HepG2 (cell line): Measurements from ENCODE around the gene APBB2.

Experiments used
- CC2D1A ChIP-seq: sonication (generic); formaldehyde crosslinking; IDR thresholded peaks from 2 replicates; pipeline ENCODE4 v1.8.1; 2023; ENCODE audit warnings: mild to moderate bottlenecking, missing genetic modification reagents
- CEBPZ ChIP-seq: IDR thresholded peaks from 2 replicates; pipeline ENCODE4 v1.6.1; 2012; ENCODE audit warnings: low read length, improper control_type of control experiment
- CTCF ChIP-seq: sonication (generic); formaldehyde crosslinking; IDR thresholded peaks from 2 replicates; pipeline ENCODE4 v1.5.0; 2020; ENCODE audit warnings: mild to moderate bottlenecking, missing genetic modification reagents, moderate library complexity
- ESRRA ChIP-seq: sonication (generic); formaldehyde crosslinking; IDR thresholded peaks from 2 replicates; pipeline ENCODE4 v1.5.1; 2020; ENCODE audit warnings: mild to moderate bottlenecking, low read depth, missing genetic modification reagents
- IRX3 ChIP-seq: sonication (generic); formaldehyde crosslinking; IDR thresholded peaks from 2 replicates; pipeline ENCODE4 v1.8.1; 2023; ENCODE audit warnings: mild to moderate bottlenecking, low read depth, missing genetic modification reagents, borderline replicate concordance
- JUN ChIP-seq: sonication (generic); formaldehyde crosslinking; IDR thresholded peaks from 2 replicates; pipeline ENCODE4 v1.4.0; 2020; ENCODE audit warnings: mild to moderate bottlenecking, missing genetic modification reagents
- PRMT3 ChIP-seq: sonication (generic); formaldehyde crosslinking; IDR thresholded peaks from 2 replicates; pipeline ENCODE4 v1.8.1; 2022; ENCODE audit warnings: low read depth, mild to moderate bottlenecking, moderate library complexity, missing genetic modification reagents, borderline replicate concordance
- TCF7 ChIP-seq: sonication (generic); IDR thresholded peaks from 2 replicates; pipeline ENCODE4 v1.6.1; 2016; ENCODE audit warnings: antibody characterized with exemption, low read depth
- ZBTB2 ChIP-seq: sonication (generic); formaldehyde crosslinking; IDR thresholded peaks from 2 replicates; pipeline ENCODE4 v1.8.0; 2022; ENCODE audit warnings: low read depth, missing genetic modification reagents
- TF ChIP-seq, protein P1 (sequence below): sonication (generic); formaldehyde crosslinking; IDR thresholded peaks from 2 replicates; pipeline ENCODE4 v1.4.0; 2020; ENCODE audit warnings: missing genetic modification reagents
- TF ChIP-seq, protein P2 (sequence below): sonication (generic); formaldehyde crosslinking; IDR thresholded peaks from 2 replicates; pipeline ENCODE4 v1.5.1; 2020; ENCODE audit warnings: mild to moderate bottlenecking, moderate library complexity, missing genetic modification reagents

DNA sequence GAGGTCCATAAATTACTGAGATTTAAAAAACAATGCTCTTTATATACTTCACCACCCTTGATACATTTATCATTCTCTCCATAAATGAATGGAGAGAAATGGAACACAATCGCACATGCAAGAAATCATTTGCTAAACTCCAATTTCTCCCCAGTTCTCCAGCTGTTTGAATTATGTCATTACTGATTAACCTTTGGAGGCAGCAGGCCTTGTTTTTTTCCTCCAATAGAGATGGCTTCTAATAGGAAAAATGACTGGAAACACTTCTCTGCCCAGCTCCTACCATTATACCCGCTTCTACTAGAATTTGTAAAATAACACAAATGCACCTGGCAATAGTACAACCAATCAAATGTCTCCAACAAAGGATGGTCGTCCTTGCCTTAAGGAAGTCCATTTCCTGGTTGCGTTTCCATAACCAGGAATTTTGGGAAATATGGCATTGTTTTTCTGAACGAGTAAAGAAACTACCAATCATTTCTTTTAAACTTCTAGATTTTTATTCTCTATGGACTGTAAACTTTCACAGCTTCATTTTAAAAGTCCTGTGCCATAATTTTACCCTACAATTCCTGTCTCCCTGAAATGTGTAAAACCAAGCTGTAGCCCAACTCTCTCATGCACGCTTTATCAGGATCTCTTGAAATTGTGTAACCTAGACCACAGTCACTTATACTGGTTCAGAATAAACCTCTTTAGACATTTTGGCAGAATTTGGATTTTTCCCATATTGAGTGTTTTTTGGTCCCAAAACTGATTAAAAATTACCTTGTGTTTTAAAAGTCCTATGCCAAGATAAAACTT, 60.1 kb downstream of the APBB2 start:
- TF ChIP-seq, protein P1, sequence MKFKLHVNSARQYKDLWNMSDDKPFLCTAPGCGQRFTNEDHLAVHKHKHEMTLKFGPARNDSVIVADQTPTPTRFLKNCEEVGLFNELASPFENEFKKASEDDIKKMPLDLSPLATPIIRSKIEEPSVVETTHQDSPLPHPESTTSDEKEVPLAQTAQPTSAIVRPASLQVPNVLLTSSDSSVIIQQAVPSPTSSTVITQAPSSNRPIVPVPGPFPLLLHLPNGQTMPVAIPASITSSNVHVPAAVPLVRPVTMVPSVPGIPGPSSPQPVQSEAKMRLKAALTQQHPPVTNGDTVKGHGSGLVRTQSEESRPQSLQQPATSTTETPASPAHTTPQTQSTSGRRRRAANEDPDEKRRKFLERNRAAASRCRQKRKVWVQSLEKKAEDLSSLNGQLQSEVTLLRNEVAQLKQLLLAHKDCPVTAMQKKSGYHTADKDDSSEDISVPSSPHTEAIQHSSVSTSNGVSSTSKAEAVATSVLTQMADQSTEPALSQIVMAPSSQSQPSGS (CRISPR knock-in tag): no peak
- no peak for TF ChIP-seq CTCF
- TF ChIP-seq CEBPZ: no peak
- TF ChIP-seq IRX3 (CRISPR knock-in tag): no peak
- TF ChIP-seq JUN (CRISPR knock-in tag): no peak
- no peak for TF ChIP-seq ESRRA (CRISPR knock-in tag)
- no peak for TF ChIP-seq TCF7
- TF ChIP-seq ZBTB2 (CRISPR knock-in tag): no peak
- TF ChIP-seq, protein P2, sequence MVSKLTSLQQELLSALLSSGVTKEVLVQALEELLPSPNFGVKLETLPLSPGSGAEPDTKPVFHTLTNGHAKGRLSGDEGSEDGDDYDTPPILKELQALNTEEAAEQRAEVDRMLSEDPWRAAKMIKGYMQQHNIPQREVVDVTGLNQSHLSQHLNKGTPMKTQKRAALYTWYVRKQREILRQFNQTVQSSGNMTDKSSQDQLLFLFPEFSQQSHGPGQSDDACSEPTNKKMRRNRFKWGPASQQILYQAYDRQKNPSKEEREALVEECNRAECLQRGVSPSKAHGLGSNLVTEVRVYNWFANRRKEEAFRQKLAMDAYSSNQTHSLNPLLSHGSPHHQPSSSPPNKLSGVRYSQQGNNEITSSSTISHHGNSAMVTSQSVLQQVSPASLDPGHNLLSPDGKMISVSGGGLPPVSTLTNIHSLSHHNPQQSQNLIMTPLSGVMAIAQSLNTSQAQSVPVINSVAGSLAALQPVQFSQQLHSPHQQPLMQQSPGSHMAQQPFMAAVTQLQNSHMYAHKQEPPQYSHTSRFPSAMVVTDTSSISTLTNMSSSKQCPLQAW (CRISPR knock-in tag): no peak
- no peak for TF ChIP-seq PRMT3
- no peak for TF ChIP-seq CC2D1A (CRISPR knock-in tag)
